HG02763 (cell line): Measurements from ENCODE around the gene TGFB3.
"Not testable (repeated sequence)": the region's sequence is repeated elsewhere in the genome, so short reads cannot be mapped to it uniquely, and the experiment has no call there.

Experiments
- ATAC-seq: cut with Tn5 transposase; IDR thresholded peaks from one replicate; pipeline ENCODE4 v1.9.1; 2021; ENCODE audit warnings: mild to moderate bottlenecking, moderate library complexity; ENCODE audit not compliant: unreplicated experiment

The TGFB3 gene

GRCh38 chr14:75961662-75962061 is 20.1 kb downstream of the TGFB3 start:
- ATAC-seq, result no peak

GRCh38 chr14:75960231-75960630 is 21.6 kb downstream of the TGFB3 start:
- ATAC-seq, result no peak

- no peak for ATAC-seq
These were observed 22.8 kb downstream of the TGFB3 start for GRCh38 chr14:75959031-75959430.

- no peak for ATAC-seq
These were observed 29.3 kb downstream of the TGFB3 start for GRCh38 chr14:75952489-75952888.

GRCh38 chr14:75946785-75947184 is 35.0 kb downstream of the TGFB3 start:
- ATAC-seq, result no peak

GRCh38 chr14:75944607-75945241 is 37.1 kb downstream of the TGFB3 start:
- no peak for ATAC-seq

GRCh38 chr14:75941030-75941429 is 40.8 kb downstream of the TGFB3 start:
- ATAC-seq, result no peak

- no peak for ATAC-seq
These were observed 42.6 kb downstream of the TGFB3 start for GRCh38 chr14:75939200-75939599.

GRCh38 chr14:75934998-75935628 is 46.7 kb downstream of the TGFB3 start:
- no peak for ATAC-seq

- ATAC-seq, result no peak
These were observed 48.0 kb downstream of the TGFB3 start for GRCh38 chr14:75933712-75934296.

GRCh38 chr14:75928690-75929181 is 53.1 kb downstream of the TGFB3 start:
- ATAC-seq, result no peak

GRCh38 chr14:75927564-75928087 is 54.2 kb downstream of the TGFB3 start:
- no peak for ATAC-seq

GRCh38 chr14:75926431-75927115 is 55.2 kb downstream of the TGFB3 start:
- ATAC-seq, result no peak

- not testable (repeated sequence) for ATAC-seq
These were observed 56.5 kb downstream of the TGFB3 start for GRCh38 chr14:75925141-75925840.

GRCh38 chr14:75920421-75920820 is 61.4 kb downstream of the TGFB3 start:
- not testable (repeated sequence) for ATAC-seq

- ATAC-seq, result no peak
These were observed 63.9 kb downstream of the TGFB3 start for GRCh38 chr14:75917946-75918335.

GRCh38 chr14:75917322-75917945 is 64.4 kb downstream of the TGFB3 start:
- no peak for ATAC-seq

GRCh38 chr14:75915045-75915444 is 66.8 kb downstream of the TGFB3 start:
- no peak for ATAC-seq

GRCh38 chr14:75913183-75913582 is 68.6 kb downstream of the TGFB3 start:
- no peak for ATAC-seq

- ATAC-seq, result no peak
These were observed 69.9 kb downstream of the TGFB3 start for GRCh38 chr14:75911883-75912282.
